Left cardiac atrium (tissue), 4 donors: ENCODE results near the gene NAV2. TPM values are rescaled to one million over a fixed set of nuclear protein-coding genes. Genes with fewer than 3 reads are reported as not detected.

Experiments
- ATAC-seq, 2 donors: fragments of 200-7000 bp; cut with Tn5 transposase; one replicate each; pipeline ENCODE4 v1.9.1; 2020; ENCODE audit warnings: mild to moderate bottlenecking in 2 of 2, moderate library complexity in 2 of 2
- DNase-seq: peaks from one replicate; pipeline ENCODE4 v3.0.0-alpha.2; 2020
- intact Hi-C, 2 donors: fragments of 100-400 bp; cut with DNase I; formaldehyde crosslinking; loops; one replicate each; pipeline versions ENCODE4 v1.14.1 to v1.15.1; 2022 to 2023
- total RNA-seq, 2 donors: library from RNA; stranded (reverse); fragmentation: NEBNext Ultra II Directional; extraction: Animal tissue kit (Norgen Biotek cat#: 25700); gene quantifications; one replicate each; pipeline ENCODE4 v1.2.1, GENCODE V29; 2021
- donor health status: DM: no; HTN: yes; CAD: no.
- donor health status: DM: no; HTN: yes; CAD: no; lungs with severe emphysema.
- donor health status: DM: yes; HTN: yes; CAD: no.
- donor health status: Dilated cardiomyopathy.

Gene NAV2
- total RNA-seq, 2 donors from 2014 or later = 12.3 to 15.3 TPM

DNA sequence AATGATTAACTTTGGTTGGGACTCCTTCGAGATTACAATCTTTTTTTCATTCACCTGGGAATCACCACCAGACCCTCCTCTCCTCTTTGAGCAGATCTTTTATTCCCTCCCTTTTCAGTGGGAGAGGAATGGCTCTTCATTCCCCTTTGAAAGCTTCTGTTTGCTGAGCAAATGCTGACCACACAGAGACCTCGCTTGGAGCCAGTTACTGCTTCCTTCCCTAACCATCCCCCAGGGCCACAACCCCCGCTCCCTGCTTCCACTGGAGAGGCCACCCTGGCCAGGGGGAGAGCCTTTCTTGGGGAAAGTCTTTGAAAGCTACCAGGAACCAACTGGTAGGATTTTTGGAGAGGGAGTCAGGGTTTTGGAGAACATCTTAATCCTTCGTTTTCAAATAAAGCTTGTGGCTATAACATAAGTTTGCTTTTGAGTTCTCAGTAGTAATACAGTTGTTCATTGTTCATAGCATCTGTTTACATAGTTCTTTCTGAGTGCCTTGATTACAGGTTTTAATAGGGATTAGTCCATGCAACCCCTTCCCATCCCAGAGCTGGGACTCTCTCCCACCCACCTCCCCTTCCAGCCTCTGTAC lies 309.2 kb downstream of the NAV2 start:
- ATAC-seq = no peak
- no peak for DNase-seq
- intact Hi-C loops = no loop called here

DNA sequence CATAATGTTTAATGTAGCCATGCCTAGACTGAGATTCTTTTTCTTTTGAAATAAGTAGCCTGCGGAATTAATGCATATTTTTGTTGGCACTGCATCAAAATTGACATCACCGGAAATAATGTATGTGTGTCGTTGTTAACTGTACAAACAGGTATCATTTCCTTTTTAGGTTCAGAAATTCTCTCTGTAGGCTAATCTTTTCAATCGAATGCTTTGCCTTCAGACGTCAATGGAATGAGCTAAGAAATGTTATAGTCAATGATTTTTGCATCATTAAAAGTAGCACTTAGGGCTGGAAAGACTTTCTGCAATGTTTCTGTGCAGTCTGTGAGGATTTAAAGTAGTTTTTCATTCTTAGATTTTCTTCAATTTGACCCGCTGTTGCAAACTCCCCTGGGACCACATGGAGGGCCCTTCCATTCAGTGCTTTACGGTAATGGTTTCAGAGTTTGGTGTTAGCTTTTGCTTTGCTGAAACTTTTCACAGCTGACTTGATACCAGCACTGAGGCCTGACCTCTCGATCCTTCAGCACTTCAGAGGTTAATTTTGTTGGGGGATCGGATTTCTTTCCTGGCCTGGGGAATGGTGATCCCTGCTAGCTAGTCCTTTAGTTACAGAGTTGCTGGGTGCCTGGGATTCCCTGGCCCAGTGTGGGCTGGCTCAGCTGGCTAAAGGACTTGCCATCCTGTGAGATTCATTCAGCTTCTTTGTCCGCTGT lies 309.9 kb downstream of the NAV2 start:
- intact Hi-C loops = no loop called here
- peak; percentile 40 to 50 for ATAC-seq

DNA sequence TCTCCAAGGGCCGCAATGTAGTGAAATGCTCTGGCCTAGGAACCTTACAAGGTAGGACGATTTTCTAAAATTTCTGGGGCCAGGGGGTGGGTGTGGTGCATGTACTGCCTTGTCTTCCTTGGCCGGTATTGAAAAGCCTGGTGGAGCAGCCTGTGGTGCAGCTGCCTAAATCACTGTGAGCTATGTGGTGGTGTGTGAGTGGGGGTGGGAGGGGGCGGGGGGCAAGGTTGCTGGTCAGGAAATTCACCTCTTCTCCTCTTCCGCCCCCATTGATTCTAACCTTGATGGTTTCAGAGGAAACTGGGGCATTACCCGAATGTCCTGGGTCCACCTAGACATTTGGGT lies 310.4 kb downstream of the NAV2 start:
- intact Hi-C loops = no loop called here
- DNase-seq (no peak), ATAC-seq (peak in 1 of 2 donors; percentile 11)

More for the DNA sequence above, 309.9 kb downstream of the NAV2 start:
- no peak for DNase-seq

DNA sequence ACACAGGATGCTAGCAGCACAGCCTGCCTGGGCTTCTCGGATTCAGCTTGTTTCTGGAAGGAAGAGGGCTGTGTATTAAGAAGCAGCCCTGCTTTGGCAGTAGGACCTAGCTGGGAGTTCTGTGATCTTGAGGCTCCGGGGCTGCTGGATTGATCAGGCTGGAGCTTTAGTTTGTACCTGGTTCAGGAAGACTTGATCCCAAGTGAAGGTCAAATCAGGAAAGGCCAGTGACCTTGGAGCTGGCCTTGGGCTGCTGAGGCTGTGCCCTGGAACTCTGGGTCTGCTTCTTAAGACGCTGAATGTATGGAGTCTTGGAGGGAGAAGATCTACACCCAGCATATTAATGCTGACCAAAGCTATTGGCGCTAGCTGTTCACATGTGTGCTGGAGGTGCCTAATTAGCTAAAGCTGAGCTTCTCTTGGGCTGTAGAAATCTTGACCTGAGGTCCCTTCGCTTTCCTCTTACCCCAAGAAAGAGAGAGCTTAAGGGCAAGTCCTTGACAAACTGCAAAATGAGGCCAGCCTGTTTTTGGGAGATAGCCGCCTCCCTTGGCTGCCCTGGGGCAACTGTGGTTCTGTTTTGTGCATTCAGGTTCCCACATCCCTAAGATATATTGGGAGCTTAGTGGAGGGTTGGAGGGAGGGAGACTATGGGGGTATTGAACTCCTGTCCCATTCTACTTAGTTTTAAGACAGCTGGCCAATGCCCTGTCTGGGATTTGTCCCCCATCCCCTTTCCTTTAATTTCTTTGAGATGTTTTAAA lies 311.7 kb downstream of the NAV2 start:
- intact Hi-C loops = no loop called here
- no peak for DNase-seq
- no peak for ATAC-seq

DNA sequence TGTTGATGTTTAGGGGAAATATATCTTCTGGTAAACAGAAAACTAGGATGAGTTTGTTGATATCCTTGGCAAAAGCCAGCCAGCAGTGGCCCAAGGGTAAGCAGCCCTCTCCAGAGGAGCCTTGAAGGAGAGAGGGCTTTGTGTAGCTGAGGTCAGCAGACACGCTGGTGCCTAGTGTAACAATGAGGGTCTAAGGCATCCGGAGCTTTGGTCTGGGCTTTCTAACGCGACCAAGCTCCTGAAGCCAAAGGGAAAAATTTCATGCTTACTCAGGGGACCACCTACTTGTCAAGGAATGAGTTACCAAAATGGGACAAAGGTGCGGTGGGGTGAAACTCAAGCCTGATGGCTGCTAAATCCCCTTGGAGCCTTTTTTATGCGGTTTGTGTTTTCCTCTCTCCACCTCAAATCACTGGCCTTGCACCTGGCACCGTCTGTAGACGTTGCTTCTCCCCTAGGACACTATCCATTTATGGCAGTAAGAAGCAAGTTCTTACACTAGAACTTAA lies 312.7 kb downstream of the NAV2 start:
- no peak for DNase-seq
- no peak for ATAC-seq
- intact Hi-C loops = no loop called here

DNA sequence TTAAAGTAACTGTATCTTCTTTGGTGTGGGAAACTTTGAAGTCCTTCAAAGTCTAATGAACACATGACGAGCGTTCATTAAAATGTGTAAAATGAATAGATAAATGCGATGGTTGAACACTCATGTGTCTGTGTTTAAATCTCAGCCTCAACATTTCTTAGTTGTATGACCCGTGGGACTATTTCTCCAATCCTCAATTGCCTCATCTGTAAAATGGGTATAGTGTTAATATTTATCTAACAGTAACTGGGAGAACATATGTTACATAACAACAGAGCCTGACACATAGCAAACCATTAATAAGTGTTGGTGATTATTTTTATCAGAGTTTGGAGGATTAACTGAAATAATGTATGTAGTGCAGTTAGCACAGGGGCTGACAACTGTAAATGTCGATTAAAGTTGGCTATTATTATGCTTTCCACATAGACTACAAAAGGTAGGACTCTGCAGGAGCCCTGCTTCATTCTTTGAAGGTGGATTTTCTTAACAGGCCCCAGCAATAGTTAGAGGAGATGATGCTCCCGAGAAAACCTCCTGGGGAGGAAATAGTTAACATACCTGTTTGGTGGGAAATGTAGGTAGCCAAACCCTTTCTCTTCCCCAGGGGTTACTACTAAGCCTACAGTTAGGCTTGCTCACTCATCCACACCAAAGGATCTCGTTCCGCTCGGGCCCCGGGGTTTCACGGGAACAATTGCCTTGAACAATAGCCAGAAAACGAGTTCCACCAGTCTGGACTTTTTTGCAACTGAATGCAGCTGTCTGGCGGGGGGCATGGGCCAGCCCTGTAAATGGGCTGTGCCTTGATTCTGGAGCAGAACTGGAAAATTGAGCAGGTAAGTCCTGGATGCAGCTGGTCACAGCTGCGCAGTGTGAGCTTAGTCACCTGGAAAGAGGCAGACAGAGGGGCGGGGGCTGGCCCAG lies 314.3 kb downstream of the NAV2 start:
- DNase-seq (no peak), ATAC-seq (peak in 1 of 2 donors; percentile 58)

DNA sequence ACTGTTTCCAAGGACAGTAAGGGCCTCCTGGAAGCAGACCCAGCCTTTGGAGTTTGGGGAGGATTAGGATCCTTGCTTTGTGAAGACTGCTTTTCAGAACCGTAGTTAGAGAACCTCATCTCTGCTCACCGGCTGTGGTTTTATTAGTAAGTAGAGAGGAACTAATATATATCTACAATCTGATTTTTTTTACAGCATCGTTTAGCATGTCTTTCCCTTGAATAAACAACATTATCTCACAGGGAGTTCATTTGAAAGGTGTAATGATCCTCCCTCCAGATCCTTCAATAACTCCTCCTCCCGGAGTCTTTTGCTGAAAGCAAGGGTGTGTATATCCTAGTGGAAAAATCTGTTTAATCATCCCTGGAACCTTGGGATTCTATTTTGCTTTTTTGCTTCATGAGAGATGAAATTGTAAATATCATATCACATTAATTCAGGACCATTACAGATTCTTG lies 314.9 kb downstream of the NAV2 start:
- ATAC-seq (peak in 1 of 2 donors; percentile 69), DNase-seq (no peak)
- intact Hi-C loops = no loop called here

More for the DNA sequence above, 314.3 kb downstream of the NAV2 start:
- intact Hi-C loops = no loop called here

DNA sequence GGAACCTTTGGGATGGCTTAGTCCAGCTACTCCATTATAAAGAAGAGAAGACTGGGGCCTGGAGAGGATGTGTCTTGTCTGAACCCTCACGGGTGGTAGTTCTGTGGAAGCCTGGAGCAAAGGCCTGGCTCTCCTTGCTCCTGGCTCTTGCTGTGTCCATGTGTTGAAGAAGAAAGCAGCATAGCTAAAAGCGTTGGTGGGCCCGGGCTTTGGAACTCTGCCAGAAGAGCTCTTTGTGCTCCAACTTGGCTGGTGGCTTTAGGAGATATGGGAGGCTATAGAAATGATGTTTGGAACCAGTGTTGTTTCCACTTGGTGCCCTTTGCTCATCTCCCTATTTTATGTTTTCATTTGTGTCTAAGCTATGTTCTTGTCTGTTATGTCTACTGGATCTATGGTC lies 316.6 kb downstream of the NAV2 start:
- intact Hi-C loops = no loop called here
- DNase-seq = no peak

DNA sequence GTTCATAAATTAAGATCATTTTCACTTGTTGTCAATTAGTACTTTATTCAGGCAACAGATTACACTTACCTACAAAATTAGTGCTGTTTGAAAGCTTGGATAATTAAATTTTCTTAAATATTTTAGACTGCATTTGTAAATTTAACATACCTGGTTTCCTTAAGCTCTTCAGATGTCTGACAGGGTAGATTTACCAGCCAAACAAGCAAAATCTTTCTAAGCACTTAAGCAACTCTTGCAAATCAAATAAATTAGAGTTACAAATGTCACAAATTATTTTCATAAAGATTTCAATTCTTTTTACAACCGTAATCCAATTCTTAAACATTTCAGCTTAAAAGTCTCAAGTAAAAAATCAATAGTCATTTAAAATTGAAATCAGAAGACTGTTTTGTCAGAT lies 317.8 kb downstream of the NAV2 start:
- DNase-seq (no peak), ATAC-seq (no peak)
- intact Hi-C loops = no loop called here

More for the DNA sequence above, 316.6 kb downstream of the NAV2 start:
- no peak for ATAC-seq

DNA sequence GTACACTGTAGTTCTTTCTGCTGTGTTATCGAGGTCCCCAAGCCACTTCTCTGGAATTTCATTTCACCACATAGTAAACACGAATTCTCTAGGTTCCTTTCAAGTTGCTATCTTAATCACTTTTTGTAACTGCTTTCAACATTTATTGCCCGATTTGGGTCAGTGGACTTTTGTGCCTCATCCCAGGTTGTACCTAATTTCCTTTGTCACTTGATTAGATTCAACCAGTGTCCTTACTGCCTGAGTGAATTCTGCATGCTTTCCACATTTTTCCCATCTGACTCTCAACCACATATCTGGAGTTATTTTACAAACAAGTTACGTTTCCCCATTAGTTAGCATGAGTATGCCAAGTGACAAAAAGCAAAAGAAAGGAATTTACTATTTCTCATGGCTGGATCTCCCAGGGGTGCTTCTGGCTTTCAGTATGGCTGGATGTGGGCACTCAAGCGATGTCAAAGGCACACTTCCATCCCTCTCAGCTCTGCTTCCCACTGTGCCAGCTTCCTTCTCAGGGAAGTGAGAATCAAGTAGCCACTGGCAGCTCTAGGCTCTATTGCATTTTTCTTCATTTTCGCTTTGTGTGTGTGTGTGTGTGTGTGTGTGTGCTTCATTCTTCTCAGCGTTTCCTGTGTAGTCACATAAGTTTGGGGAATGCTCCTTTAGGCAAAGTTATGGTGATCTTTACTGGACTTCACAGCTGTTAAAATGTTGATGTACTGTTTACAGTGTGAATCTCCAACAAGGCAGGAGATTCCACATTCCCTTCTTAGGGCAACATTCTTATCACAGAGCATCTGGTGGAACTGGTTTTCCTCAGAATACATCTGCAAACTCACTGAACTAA lies 318.7 kb downstream of the NAV2 start:
- ATAC-seq = peak in 1 of 2 donors; percentile 31
- intact Hi-C loops = no loop called here
- DNase-seq = no peak

DNA sequence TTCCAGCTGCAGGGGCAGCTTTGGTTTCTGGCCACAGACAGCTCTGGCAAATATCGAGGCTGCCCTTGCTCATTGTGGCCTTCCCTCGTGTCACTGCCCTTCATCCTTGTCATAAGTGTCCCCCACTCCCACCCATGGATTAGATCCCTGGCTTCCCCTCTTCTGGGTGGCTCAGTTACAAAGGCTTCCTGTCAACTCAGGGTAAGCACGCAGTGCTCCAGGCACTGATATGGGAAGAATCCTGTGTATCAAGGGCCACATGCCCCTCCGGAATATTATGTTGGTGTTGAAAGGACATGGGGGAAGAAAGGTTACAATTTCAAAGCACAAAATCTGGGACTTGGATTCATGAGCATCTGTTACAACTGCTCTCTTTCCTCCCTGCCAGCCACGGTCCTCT lies 319.5 kb downstream of the NAV2 start:
- no peak for DNase-seq
- intact Hi-C loops = no loop called here
- ATAC-seq = no peak

DNA sequence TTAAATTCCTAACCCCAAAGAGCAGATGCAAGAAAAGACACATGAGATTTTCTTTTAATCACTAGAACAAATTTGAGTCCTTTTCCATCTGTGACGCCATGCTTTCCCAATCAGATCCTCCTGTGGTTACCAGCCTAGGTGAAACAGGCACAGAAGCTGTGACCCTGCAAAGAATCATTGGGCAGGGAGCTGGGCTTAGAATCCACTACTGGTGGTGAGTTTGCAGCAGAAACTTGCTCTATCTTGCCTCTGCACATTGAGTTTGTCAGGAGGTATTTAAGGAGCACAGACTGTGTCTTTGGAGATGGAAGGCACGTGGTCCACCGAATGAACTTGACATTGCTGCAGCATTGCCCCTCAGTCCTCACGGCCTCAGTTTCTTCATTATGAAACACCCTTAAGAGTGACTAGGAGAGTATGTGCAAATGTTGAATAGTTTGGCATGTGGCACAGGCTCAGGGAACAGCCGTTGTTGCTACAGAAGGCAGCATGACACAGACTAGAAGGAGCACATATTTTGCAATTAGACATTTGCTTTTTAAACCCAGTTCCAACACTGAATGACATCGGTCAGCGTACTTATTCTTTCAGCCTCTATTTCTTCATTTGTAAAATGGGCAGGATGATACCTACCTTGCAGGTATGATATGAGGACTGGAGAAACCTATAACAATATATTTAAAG lies 320.1 kb downstream of the NAV2 start:
- DNase-seq (no peak), ATAC-seq (no peak)
- intact Hi-C loops = no loop called here

DNA sequence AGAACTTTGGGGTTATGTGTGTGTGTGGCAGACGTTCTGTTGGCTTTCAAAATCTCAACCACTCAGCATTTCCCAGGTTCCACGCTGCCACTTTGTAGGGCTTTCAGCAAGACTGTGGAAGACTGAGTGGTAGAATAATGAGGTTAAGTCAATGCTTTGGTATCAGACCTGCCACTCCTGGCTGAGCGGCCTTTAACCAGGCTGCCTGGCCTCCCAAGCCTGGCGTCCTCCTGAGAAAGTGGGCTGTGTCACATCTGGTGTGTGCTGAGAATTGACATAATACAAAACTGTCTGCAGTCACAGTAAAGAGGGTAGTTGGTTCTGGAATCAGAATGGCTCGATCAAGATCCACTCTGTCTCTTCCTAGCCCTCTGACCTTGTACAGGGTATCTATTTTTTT lies 321.2 kb downstream of the NAV2 start:
- intact Hi-C loops = no loop called here
- no peak for ATAC-seq
- DNase-seq = no peak

DNA sequence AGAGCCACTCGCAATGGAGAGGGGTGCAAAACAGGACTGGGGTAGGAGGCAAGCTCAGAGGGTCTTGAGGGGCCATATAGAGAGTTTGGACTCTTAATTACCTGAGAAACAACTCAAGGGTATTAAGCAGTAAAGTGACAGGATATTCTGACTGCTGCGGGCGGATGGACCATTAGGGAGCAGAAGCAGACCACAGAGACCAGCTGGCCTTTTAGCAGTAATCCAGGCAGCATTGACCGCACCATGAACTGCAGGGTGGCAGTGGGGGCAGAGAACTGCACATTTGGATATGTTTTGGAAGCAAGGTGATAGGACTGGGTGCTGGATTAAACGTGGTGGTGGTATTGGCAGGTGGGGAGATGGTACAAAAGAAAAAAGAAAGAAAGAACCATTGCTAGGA lies 322.3 kb downstream of the NAV2 start:
- ATAC-seq (no peak), DNase-seq (no peak)
- intact Hi-C loops = no loop called here

DNA sequence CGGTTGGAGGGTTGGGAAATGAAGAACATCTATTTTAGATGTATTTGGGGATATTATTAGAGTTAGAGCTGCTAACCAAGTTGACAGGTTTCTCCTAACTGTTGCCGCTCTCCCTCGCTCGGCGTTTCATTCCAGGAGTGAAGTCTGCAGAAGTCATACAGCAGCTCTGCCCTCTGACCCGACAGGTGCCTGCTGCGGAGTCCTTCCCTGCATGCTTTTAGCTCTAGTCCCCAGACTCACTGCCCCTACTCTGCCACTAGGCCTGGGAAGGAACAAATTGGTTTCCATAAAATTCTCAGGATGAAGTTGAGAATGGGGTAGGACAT lies 322.7 kb downstream of the NAV2 start:
- DNase-seq (no peak), ATAC-seq (no peak)
- intact Hi-C loops = no loop called here

DNA sequence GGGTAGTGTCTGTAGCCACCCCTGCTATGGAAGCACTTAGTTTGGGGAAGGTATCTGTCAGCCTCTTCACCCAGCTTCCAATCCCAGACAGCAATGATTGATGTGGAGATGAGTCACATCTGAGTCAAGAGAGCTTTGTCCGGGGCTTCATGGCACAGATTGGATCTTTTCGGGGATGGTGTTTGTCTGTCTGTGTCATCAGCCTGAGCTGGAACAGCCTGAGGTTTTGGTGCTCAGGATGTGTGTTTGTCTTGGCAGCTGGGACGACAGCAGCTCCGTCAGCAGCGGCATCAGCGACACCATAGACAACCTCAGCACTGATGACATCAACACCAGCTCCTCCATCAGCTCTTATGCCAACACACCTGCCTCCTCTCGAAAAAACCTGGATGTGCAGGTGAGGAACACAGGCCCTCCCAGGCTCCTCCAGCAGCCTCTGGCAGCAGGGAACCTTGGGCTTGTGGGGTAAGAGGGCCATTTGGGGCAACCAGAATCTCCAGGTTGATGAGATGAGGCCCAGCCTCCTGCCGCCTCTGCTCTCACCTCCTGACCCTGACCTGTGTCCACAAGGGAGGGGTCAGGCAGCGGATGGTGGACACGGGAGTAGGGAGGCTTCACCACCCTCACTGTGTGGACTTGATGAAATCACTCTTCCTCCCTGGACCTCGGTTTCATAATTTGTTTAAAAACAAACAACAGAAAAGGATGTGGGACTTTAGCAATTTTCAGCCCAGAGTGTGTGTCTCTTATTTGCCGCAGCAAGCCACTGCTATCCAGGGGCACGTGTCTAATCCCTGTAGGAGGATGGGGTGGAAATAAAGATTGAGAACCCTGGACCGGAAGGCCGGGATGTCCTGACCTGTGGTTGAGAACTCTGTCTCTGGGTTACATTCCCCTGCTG lies 323.3 kb downstream of the NAV2 start:
- intact Hi-C loops = no loop called here
- ATAC-seq (peak in 1 of 2 donors; percentile 83), DNase-seq (no peak)
